Measurements from ENCODE around the gene RHOF. TPM values are rescaled to one million over a fixed set of nuclear protein-coding genes. Genes with fewer than 3 reads are reported as not detected.
A peak's percentile ranks its signal among the peaks of the same experiment; 100 is the strongest.

The RHOF gene
- total and polyA plus RNA-seq, 2 of the 8 experiments (the other 6 are each of a cell fraction or from before 2014, with no cell fraction given), result 23.8 to 31.9 TPM

DNA sequence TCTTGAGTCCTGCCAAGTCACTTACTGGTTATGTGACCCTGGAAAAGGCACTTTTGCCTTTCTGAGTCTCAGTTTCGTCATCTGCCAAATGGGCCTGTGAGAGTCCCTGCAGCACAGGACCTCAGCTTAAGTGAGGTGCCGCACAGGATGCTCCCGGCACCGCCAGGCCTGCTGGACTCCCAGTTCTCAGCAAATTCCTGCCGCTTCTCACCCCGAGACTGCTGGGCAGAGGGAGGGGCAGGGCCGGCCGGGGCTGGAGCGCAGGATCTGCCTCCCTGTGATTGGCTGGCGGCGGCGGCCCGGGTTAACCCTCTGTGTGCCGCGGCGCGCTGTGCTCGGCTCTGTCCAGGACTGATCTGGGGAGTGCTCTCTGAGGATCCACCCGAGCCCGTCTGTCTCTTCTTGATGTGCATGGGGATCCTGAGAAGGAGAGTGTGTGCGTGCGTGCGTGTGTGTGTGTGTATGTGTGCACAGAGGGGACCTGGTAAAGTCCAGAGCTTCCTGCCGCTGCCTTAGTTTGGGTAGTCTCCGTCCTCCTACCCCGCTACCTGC lies 18.9 kb upstream of the RHOF start:
- H3K4ac ChIP-seq (replicated peaks; ENCODE audit: insufficient read length, low read depth, low read length), result peak overlapping the region; percentile 80
- peak overlapping the region; percentile 98 for H4K5ac ChIP-seq (ENCODE audit: insufficient read length, low read depth, low read length)
- no peak overlapping the region for H3K14ac ChIP-seq (ENCODE audit: insufficient read length)
- no peak overlapping the region for H2BK12ac ChIP-seq (ENCODE audit: low read depth, low read length)
- DNase-seq (ENCODE audit: low read depth in 1 of 2, low spot score in 2 of 2) (peak in 1 of 2 experiments; percentile 91), FAIRE-seq (no peak)
- peaks cover 9% of the 10 kb centered on the region for H3K23me2 ChIP-seq (ENCODE audit: low read depth, low read length)
- H3K18ac ChIP-seq (ENCODE audit: extremely low read depth, low read length), result peak overlapping the region; percentile 83
- peak overlapping the region; percentile 71 for H2BK120ac ChIP-seq (replicated peaks; ENCODE audit: low read depth, low read length)
- H2AK5ac ChIP-seq (ENCODE audit: low read depth, low read length), result no peak overlapping the region; the same call in 1 of the 2 replicates
- peak overlapping the region; percentile 94 for H3K56ac ChIP-seq (replicated peaks; ENCODE audit: insufficient read length, low read depth, low read length)
- H3K4me3 ChIP-seq (ENCODE audit: extremely low read depth in 1 of 4, insufficient read depth in 2 of 4, low read depth in 3 of 4, low read length in 4 of 4), result peak overlapping the region; percentile 70 to 83 (median 76)
- H3K79me1 ChIP-seq (ENCODE audit: low read depth, low read length), result peaks cover 12% of the 10 kb centered on the region
- H2BK20ac ChIP-seq (ENCODE audit: low read length), result no peak overlapping the region
- H2BK5ac ChIP-seq (ENCODE audit: low read depth, low read length), result peak overlapping the region; percentile 93; the same call in 1 of the 2 replicates
- peaks cover 4 to 47% (median 23%) of the 10 kb centered on the region in 4 experiments for H3K36me3 ChIP-seq (ENCODE audit: control insufficient read depth in 2 of 4, insufficient read depth in 4 of 4, low read length in 3 of 4)
- 5% methylated on average over 23 of the region's 26 CpGs; no CpG with 5 or more reads in 1 of the 2 experiments for WGBS, 2 experiments (ENCODE audit: extremely low coverage in 1 of 2, insufficient coverage in 1 of 2, insufficient read length in 1 of 2, insufficient replicate concordance in 2 of 2, low coverage in 1 of 2, low lambda C conversion rate in 2 of 2, missing lambda C conversion rate in 1 of 2)
- no peak overlapping the region for H3K23ac ChIP-seq (ENCODE audit: insufficient read length)
- H2BK15ac ChIP-seq (ENCODE audit: low read length), result no peak overlapping the region
- ChIA-PET POLR2A (ENCODE audit: partially characterized antibody) (interaction anchor here (0.7 to 27.9 kb wide), 7 partner anchors 13 to 282 kb away, joined by 3 to 958 read pairs (median 6); partner anchors contain the start of genes PSMD9, RHOF, SETD1B and TMEM120B), CTCF (ENCODE audit: partially characterized antibody) (interaction anchor here (0.5 to 12.0 kb wide), 24 partner anchors 10 to 339 kb away, joined by 3 to 363 read pairs (median 4); partner anchors contain the start of genes ORAI1, PSMD9 and RHOF)
- peak overlapping the region in 3 of 4 experiments; percentile 36 to 59 (median 42); a peak in 4 of 7 replicates for H3K9ac ChIP-seq (replicated peaks in 1 of 4; ENCODE audit: extremely low read depth in 1 of 4, low read depth in 3 of 4, low read length in 3 of 4)
- peak overlapping the region; percentile 88 to 97 for H3K4me2 ChIP-seq (ENCODE audit: insufficient read depth in 1 of 2, low read depth in 2 of 2, low read length in 2 of 2)
- H3K4me1 ChIP-seq (replicated peaks in 1 of 4; ENCODE audit: control insufficient read depth in 3 of 4, insufficient read depth in 4 of 4, low read length in 3 of 4), result peaks cover 7 to 25% (median 14%) of the 10 kb centered on the region in 4 experiments
- H4K8ac ChIP-seq (ENCODE audit: extremely low read depth, insufficient read depth, low read length), result peak overlapping the region; percentile 38; the same call in 1 of the 2 replicates
- no peak overlapping the region for H3K27ac ChIP-seq (ENCODE audit: low read depth, low read length)
- H3K27me3 ChIP-seq (replicated peaks in 1 of 4; ENCODE audit: control insufficient read depth in 3 of 4, extremely low read depth in 1 of 4, insufficient read depth in 3 of 4, low read length in 3 of 4), result no peaks in the 10 kb centered on the region
- H3K79me2 ChIP-seq (ENCODE audit: control insufficient read depth in 1 of 2, insufficient read depth in 2 of 2, low read length in 2 of 2), result peaks cover 0 to 36% of the 10 kb centered on the region in 2 experiments; a peak in 2 of 4 replicates
- no peak overlapping the region for H2AFZ ChIP-seq (ENCODE audit: low read length)
- H4K20me1 ChIP-seq (replicated peaks in 1 of 2; ENCODE audit: control insufficient read depth in 1 of 2, insufficient read depth in 2 of 2, low read length in 2 of 2), result peaks cover 0 to 10% of the 10 kb centered on the region in 2 experiments
- no peaks in the 10 kb centered on the region for H3K9me3 ChIP-seq (ENCODE audit: insufficient read depth in 2 of 2, low read depth in 1 of 2, low read length in 1 of 2)
- H4K91ac ChIP-seq (replicated peaks; ENCODE audit: insufficient read length, low read length), result peak overlapping the region; percentile 71
- TF ChIP-seq PHF8 (conservative IDR thresholded peaks at IDR 0.05; ENCODE audit: low read depth, low read length) (0 out of 2 replicates have a peak, but pooled peaks have one; percentile 32), KDM1A (IDR thresholded peaks at IDR 0.05; ENCODE audit: borderline replicate concordance, low read length) (peak; percentile 98), TBP (IDR thresholded peaks at IDR 0.05; ENCODE audit: low read depth, low read length) (peak; percentile 19; the same call in 1 of the 2 replicates), POLR2AphosphoS5 (IDR thresholded peaks at IDR 0.05; ENCODE audit: low read depth, low read length) (peak; percentile 50; the same call in 1 of the 2 replicates), ASH2L (IDR thresholded peaks at IDR 0.05; ENCODE audit: low read length) (peak; percentile 17), SIN3A (conservative IDR thresholded peaks at IDR 0.05 in 1 of 2, IDR thresholded peaks at IDR 0.05 in 1 of 2; ENCODE audit: low read depth in 1 of 2, low read length in 2 of 2) (peak in 1 of 2 experiments; percentile 49; a peak in 2 of 4 replicates), CREB1 (IDR thresholded peaks at IDR 0.05) (no peak; the same call in 1 of the 2 replicates), POLR2A (IDR thresholded peaks at IDR 0.05; ENCODE audit: control extremely low read depth in 1 of 2, low read depth in 2 of 2, low read length in 2 of 2) (0 out of 3 replicates have a peak, but pooled peaks of 1 of the 2 experiments have one; percentile 27), SAP30 (IDR thresholded peaks at IDR 0.05; ENCODE audit: insufficient read depth, insufficient replicate concordance, low read length) (no peak), RBBP5 (IDR thresholded peaks at IDR 0.05; ENCODE audit: borderline replicate concordance, low read depth, low read length) (peak; percentile 52; the same call in 1 of the 2 replicates), TEAD4 (IDR thresholded peaks at IDR 0.05; ENCODE audit: low read depth, low read length) (peak; percentile 62; the same call in 1 of the 2 replicates)
